Right atrium auricular region (tissue), 2 donors: ENCODE measurements around the gene ANKRD11. TPM values are rescaled to one million over a fixed set of nuclear protein-coding genes. Genes with fewer than 3 reads are reported as not detected.

Experiments
- DNase-seq: peaks from one replicate; pipeline ENCODE4 v3.0.0-alpha.2; 2019; ENCODE audit warnings: low spot score
- H3K27ac ChIP-seq, 2 donors: fragments of 200-600 bp; sonication (generic); 1 replicate in 1 of 2; 2 replicates in 1 of 2; pipeline ENCODE4 v1.5.1; 2016 to 2019
- H3K27me3 ChIP-seq, 2 donors: fragments of 200-600 bp; sonication (generic); one replicate each; pipeline versions ENCODE4 v1.5.1 to v1.6.0; 2017 to 2019
- H3K36me3 ChIP-seq: fragments of 200-600 bp; sonication (generic); one replicate; pipeline ENCODE4 v1.5.1; 2016
- H3K4me1 ChIP-seq, 2 donors: fragments of 200-600 bp; sonication (generic); one replicate each; pipeline versions ENCODE4 v1.5.1 to v1.6.0; 2017 to 2019
- H3K4me3 ChIP-seq, 2 donors: fragments of 200-600 bp; sonication (generic); 1 replicate in 1 of 2; 2 replicates in 1 of 2; pipeline ENCODE4 v1.5.1; 2017 to 2019; ENCODE audit warnings: mild to moderate bottlenecking in 1 of 2, moderate library complexity in 1 of 2
- H3K9me3 ChIP-seq, 2 donors: fragments of 200-600 bp; sonication (generic); one replicate each; pipeline ENCODE4 v1.5.1; 2019
- total RNA-seq, 2 donors: library from RNA; depleted of rRNA; stranded (reverse); fragments of >200 nt; gene quantifications; one replicate each; pipeline ENCODE4 v1.1.0, GENCODE V29; 2016
- TF ChIP-seq, protein P1 (sequence below), 2 donors: fragments of 200-600 bp; sonication (generic); IDR thresholded peaks; one replicate each; pipeline ENCODE4 v1.5.1; 2019; ENCODE audit warnings: antibody characterized with exemption in 2 of 2

The ANKRD11 gene
- total RNA-seq, 2 donors from 2014 or later: 55.2 to 68.1 TPM

- Histone ChIP-seq H3K4me1 (peaks cover 0 to 7% of the 10 kb centered on the region in 2 donors), H3K27ac (peak overlapping the region; percentile 88 to 95), H3K9me3 (no peaks in the 10 kb centered on the region), H3K36me3 (no peaks in the 10 kb centered on the region), H3K4me3 (peak overlapping the region; percentile 67 to 68), H3K27me3 (no peaks in the 10 kb centered on the region)
- DNase-seq: peak; percentile 82
- TF ChIP-seq, protein P1, sequence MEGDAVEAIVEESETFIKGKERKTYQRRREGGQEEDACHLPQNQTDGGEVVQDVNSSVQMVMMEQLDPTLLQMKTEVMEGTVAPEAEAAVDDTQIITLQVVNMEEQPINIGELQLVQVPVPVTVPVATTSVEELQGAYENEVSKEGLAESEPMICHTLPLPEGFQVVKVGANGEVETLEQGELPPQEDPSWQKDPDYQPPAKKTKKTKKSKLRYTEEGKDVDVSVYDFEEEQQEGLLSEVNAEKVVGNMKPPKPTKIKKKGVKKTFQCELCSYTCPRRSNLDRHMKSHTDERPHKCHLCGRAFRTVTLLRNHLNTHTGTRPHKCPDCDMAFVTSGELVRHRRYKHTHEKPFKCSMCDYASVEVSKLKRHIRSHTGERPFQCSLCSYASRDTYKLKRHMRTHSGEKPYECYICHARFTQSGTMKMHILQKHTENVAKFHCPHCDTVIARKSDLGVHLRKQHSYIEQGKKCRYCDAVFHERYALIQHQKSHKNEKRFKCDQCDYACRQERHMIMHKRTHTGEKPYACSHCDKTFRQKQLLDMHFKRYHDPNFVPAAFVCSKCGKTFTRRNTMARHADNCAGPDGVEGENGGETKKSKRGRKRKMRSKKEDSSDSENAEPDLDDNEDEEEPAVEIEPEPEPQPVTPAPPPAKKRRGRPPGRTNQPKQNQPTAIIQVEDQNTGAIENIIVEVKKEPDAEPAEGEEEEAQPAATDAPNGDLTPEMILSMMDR (IDR thresholded peaks at IDR 0.05): no peak
These were observed 249.0 kb downstream of the ANKRD11 start for GRCh38 chr16:89241187-89242007.

DNA sequence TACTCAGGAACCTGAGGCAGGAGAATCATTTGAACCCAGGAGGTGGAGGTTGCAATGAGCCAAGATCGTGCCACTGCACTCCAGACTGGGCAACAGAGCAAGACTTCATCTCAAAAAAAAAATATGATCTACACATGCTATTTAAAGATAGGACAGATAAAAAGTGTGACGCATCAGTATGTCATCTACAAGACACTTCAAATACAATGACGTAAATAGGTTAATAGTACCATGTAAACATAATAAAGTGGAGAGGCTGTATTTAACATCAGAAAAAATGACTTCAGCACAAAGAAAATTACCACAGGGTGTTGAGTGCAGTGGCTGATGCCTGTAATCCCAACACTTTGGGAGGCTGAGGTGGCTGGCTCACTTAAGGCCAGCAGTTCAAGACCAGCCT lies 252.6 kb downstream of the ANKRD11 start:
- no peaks in the 10 kb centered on the region for H3K9me3 ChIP-seq
- H3K36me3 ChIP-seq: peaks cover 10% of the 10 kb centered on the region
- TF ChIP-seq, protein P1 (IDR thresholded peaks at IDR 0.05): no peak
- DNase-seq: no peak
- no peaks in the 10 kb centered on the region for H3K27me3 ChIP-seq
- H3K27ac ChIP-seq: no peak overlapping the region
- peaks cover 0 to 7% of the 10 kb centered on the region in 2 donors for H3K4me1 ChIP-seq
- no peak overlapping the region for H3K4me3 ChIP-seq

DNA sequence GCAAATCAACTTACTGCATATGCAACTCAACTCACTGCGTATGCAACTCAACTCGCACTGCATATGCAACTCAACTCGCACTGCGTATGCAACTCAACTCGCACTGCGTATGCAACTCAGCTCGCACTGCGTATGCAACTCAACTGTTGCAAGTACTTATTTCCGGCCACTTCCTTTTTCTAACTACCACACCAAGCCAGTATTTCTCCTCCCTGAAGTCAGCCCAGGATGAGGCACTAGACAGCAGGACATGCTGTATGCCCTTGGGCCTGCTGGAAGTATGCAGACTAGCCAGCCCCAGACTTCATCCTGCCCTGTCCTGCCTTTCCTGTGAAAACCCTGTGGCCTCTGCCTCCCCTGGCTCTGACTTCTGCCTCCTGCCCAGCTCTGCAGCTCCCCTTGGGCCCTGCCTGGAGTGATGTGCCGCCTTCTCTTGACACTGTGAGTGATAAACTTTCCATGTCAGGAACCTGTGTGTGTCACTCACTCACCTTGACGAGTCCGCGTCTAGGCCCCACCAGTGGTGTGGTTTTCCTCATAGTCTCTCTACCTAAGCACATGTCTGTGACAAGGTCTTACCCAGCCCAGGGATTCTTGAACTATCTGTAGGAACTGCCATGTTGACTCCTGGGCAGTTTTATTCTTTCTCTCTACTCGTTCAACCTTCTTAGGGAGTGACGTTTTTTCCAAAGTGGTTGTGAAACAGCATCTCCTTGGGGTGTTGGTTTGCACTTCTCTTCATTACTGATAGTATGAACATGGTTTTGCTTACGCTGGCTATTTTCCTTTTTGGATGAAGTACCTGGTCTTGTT lies 256.5 kb downstream of the ANKRD11 start:
- Histone ChIP-seq H3K4me1 (no peaks in the 10 kb centered on the region), H3K9me3 (no peaks in the 10 kb centered on the region), H3K36me3 (peaks cover 29% of the 10 kb centered on the region), H3K27me3 (no peaks in the 10 kb centered on the region), H3K4me3 (no peak overlapping the region), H3K27ac (no peak overlapping the region)
- no peak for DNase-seq
- TF ChIP-seq, protein P1 (IDR thresholded peaks at IDR 0.05): no peak

GRCh38 chr16:89232107-89232506 lies 258.3 kb downstream of the ANKRD11 start:
- no peaks in the 10 kb centered on the region for H3K4me1 ChIP-seq
- TF ChIP-seq, protein P1 (IDR thresholded peaks at IDR 0.05): no peak
- peaks cover 42% of the 10 kb centered on the region for H3K36me3 ChIP-seq
- peaks cover 0 to 9% of the 10 kb centered on the region in 2 donors for H3K9me3 ChIP-seq
- no peak for DNase-seq
- no peak overlapping the region for H3K27ac ChIP-seq
- no peaks in the 10 kb centered on the region for H3K27me3 ChIP-seq
- no peak overlapping the region for H3K4me3 ChIP-seq

GRCh38 chr16:89230255-89230654 lies 260.1 kb downstream of the ANKRD11 start:
- Histone ChIP-seq H3K27ac (no peak overlapping the region), H3K4me1 (no peaks in the 10 kb centered on the region), H3K9me3 (peaks cover 0 to 10% of the 10 kb centered on the region in 2 donors), H3K27me3 (no peaks in the 10 kb centered on the region), H3K36me3 (peaks cover 57% of the 10 kb centered on the region), H3K4me3 (no peak overlapping the region)
- no peak for DNase-seq
- TF ChIP-seq, protein P1 (IDR thresholded peaks at IDR 0.05): no peak
